ENCODE data around the gene FBXW11.

Gene FBXW11

GRCh38 chr5:171913987-171914273 is 92.5 kb downstream of the FBXW11 start:
- Histone ChIP-seq H3K4me3 (replicated peaks; ENCODE audit: insufficient read depth, low read length) (no peak overlapping the region), H3K27me3 (ENCODE audit: insufficient read depth, poor library complexity, severe bottlenecking) (no peaks in the 10 kb centered on the region), H3K27ac (replicated peaks) (no peak overlapping the region)
- TF ChIP-seq POLR2AphosphoS5 (IDR thresholded peaks at IDR 0.05; ENCODE audit: low read depth): no peak
- no peak for TF ChIP-seq GABPA (IDR thresholded peaks at IDR 0.05; ENCODE audit: low read depth)
- no peak for TF ChIP-seq CTCF (IDR thresholded peaks at IDR 0.05; ENCODE audit: insufficient read depth, low read length)
- TF ChIP-seq SPI1 (IDR thresholded peaks at IDR 0.05; ENCODE audit: borderline replicate concordance, low read depth): no peak
- TF ChIP-seq REST (IDR thresholded peaks at IDR 0.05; ENCODE audit: insufficient replicate concordance, low read depth): no peak
- no peak for DNase-seq (ENCODE audit: low read depth in 1 of 2, low spot score in 1 of 2)

GRCh38 chr5:171911152-171911551 is 95.3 kb downstream of the FBXW11 start:
- Histone ChIP-seq H3K4me3 (replicated peaks; ENCODE audit: insufficient read depth, low read length) (no peak overlapping the region), H3K27me3 (ENCODE audit: insufficient read depth, poor library complexity, severe bottlenecking) (no peaks in the 10 kb centered on the region), H3K27ac (replicated peaks) (no peak overlapping the region)
- no peak for TF ChIP-seq SPI1 (IDR thresholded peaks at IDR 0.05; ENCODE audit: borderline replicate concordance, low read depth)
- TF ChIP-seq GABPA (IDR thresholded peaks at IDR 0.05; ENCODE audit: low read depth): no peak
- TF ChIP-seq REST (IDR thresholded peaks at IDR 0.05; ENCODE audit: insufficient replicate concordance, low read depth): no peak
- TF ChIP-seq CTCF (IDR thresholded peaks at IDR 0.05; ENCODE audit: insufficient read depth, low read length): no peak
- TF ChIP-seq POLR2AphosphoS5 (IDR thresholded peaks at IDR 0.05; ENCODE audit: low read depth): no peak
- no peak for DNase-seq (ENCODE audit: low read depth in 1 of 2, low spot score in 1 of 2)

GRCh38 chr5:171908638-171909037 is 97.8 kb downstream of the FBXW11 start:
- Histone ChIP-seq H3K27ac (replicated peaks) (no peak overlapping the region), H3K27me3 (ENCODE audit: insufficient read depth, poor library complexity, severe bottlenecking) (no peaks in the 10 kb centered on the region), H3K4me3 (replicated peaks; ENCODE audit: insufficient read depth, low read length) (no peak overlapping the region)
- no peak for DNase-seq (ENCODE audit: low read depth in 1 of 2, low spot score in 1 of 2)
- TF ChIP-seq CTCF (IDR thresholded peaks at IDR 0.05; ENCODE audit: insufficient read depth, low read length) (no peak), SPI1 (IDR thresholded peaks at IDR 0.05; ENCODE audit: borderline replicate concordance, low read depth) (no peak), POLR2AphosphoS5 (IDR thresholded peaks at IDR 0.05; ENCODE audit: low read depth) (no peak), REST (IDR thresholded peaks at IDR 0.05; ENCODE audit: insufficient replicate concordance, low read depth) (no peak), GABPA (IDR thresholded peaks at IDR 0.05; ENCODE audit: low read depth) (no peak)
